NCI-H748 (cell line): ENCODE measurements around the gene CSTB.
A peak's percentile ranks its signal among the peaks of the same experiment; 100 is the strongest.

Experiments used
- DNase-seq: peaks from one replicate; lab custom pipeline; 2025; ENCODE audit not compliant: unreplicated experiment; lab: John Stamatoyannopoulos, UW

Gene CSTB

DNA sequence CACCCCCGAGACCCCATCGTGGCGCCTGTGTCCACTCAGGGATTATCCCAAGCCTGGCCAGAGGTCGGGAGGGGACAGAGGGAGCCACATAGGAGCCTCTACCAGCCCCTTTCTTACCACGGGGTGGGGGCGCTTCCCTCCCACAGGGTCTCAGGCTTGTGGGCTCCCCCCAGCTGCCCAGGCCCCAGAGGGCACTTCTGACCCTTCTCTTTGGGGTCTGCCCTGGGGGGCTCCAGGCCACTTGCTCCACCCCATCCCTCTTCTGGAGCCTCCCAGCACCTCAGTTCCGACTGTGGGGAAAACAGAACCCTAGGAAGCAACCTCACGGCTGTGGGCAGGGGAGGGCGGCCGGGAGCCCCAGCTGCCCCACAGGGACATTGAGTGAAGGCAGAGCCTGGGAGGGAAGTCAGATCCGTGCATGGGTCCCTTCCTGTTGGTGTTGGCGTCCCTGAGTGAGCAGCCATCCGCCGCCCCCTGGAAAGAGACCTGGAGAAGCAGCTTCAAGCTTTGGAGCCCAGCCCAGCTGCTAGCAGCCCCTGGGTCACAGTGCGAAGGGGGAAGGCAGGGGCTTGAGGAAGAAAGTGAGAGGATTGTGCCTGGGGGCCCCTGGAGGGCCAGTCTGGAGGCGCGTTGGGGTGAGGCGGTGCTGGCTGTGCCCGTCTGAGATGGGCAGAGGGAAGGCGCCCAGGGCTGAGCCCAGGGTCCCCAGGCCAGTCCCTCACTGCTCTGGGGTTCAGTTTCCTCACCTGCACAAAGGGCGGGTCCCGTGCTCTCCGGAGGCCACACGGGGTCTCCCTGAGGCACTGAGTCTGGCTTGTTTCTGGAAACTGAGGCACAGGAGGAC, 35.4 kb upstream of the CSTB start:
- no peak for DNase-seq

GRCh38 chr21:43810505-43811261, 34.6 kb upstream of the CSTB start:
- DNase-seq = peak; percentile 73

GRCh38 chr21:43809853-43810504, 33.9 kb upstream of the CSTB start:
- no peak for DNase-seq

DNA sequence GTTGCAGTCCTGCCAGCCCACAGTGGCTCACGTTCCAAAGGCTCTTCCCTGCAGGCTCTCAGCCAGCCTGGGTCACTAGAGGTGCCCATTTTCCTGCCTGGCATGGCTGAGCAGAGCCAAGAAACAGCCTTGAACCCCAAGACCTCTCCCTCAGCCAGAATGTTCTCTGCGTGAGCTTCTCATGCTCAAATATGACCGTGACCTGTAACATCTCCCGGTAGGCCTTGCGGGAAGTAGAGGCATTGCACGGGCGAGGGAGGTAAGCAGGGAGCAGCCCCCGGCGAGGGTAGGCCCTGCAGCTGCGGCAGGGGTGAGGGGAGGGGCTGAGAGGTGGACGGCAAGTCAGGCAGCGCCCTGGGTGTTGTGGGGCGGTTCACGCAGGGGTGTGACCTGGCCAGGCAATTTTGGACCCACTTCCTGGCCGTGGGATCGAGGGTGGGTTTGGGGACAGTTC, 33.3 kb upstream of the CSTB start:
- DNase-seq = no peak

DNA sequence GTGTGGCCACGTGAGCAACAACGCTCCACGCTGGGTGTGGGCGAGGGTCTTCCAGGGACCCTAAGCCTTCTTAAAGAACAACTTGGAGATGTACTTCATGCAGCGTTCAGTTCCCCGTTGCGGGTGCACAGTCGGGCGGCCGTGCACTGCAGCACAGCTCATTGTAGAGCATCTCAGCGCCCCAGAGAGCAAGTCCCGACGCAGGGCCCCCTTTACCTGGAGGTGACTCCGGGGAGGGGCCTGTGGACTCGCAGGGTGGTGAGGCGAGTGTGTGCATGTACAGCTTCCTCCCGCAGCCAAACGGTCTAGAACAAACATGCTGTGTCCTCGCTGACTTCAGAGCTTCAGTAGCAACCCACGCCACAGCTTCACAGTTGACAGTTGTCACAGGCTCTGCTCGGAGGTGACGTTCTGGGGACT, 32.7 kb upstream of the CSTB start:
- DNase-seq = no peak

DNA sequence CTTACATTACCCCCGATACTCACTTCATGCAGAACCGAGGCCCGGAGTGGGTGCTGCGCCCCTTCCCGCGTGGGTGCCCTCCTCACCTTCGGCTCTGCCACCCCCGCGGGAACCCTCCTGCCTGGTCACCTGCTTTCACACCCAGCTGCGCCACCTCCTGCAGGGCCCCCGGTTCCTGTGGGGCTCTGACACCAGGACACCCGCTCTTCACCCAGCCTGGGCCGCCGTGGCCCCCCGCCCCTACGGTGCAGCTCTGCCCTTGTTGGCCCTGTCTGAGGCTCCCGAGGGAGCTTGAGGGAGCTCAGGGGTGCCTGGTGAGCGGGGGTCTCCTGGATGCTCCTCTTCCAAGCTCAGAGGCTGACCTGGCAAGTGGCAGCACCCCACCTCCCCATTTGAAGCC, 32.3 kb upstream of the CSTB start:
- DNase-seq = no peak

GRCh38 chr21:43806017-43806710, 30.1 kb upstream of the CSTB start:
- DNase-seq = no peak

- no peak for DNase-seq
Observed at GRCh38 chr21:43805275-43805800, 29.2 kb upstream of the CSTB start.

- DNase-seq = no peak
Observed at GRCh38 chr21:43803558-43804300, 27.6 kb upstream of the CSTB start.

DNA sequence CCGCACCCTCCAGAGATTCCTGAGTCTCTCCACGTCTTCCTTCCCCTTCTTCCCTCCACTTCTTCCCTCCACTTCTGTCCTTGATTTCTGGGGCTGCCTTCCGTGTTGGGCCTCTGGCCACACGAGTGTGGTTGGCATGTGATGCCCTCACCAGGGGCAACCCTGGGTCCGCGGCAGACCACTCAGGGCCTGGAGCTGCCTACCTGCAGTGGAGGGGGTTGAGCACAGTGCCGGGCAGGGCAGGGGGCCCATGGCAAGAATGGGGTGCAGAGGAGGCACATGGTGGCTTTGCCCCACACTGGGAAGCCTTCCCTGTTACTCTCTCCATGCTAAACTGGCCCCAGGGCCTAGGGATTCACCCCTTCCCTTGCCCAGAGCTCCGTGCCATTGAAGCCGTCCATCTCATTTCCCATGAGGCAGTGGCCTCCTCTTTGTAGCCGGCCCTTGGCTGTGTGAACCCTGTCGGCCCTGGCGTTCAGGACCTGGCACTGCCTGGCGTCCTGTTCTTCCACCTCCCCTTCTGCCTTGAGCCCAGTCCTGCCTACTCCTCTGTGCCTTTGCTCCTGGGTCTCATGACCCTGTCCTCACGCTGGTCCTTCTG, 26.7 kb upstream of the CSTB start:
- no peak for DNase-seq

DNA sequence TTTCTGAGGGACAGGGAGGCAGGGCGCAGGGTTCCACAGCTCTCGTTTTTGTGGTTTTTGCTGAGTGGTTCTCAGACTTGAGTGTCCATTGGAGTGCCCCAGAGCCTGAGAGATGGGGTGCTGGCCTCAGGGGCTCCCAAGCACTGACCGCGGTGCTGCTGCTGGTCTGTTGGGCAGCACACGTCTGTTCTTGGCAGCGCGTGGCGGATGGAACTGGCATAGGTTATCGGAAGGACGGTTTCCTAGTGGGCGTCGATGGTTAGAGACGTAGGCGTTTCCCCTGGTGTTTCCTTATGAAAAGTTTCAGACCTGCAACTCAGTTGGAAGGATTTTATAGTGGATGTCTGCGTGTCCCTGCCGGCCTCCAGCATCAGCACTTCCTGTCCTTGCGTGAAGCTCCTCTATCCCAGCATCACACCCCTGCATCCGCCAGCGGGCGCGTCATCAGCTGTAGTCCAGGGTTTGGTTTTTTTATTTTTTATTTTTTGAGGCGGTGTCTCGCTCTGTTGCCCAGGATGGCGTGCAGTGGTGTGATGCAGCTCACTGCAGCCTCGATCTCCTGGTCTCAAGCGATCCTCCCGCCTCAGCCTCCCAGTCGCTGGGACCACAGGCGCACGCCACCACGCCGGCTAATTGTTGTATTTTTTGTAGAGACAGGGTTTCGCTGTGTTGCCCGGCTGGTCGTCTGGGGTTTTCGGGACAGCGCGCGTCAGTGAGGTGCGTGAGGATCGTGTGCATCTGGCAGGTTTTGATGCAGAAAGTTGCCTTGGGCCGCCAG, 25.1 kb upstream of the CSTB start:
- no peak for DNase-seq

- no peak for DNase-seq
Observed at GRCh38 chr21:43800566-43800965, 24.5 kb upstream of the CSTB start.

DNA sequence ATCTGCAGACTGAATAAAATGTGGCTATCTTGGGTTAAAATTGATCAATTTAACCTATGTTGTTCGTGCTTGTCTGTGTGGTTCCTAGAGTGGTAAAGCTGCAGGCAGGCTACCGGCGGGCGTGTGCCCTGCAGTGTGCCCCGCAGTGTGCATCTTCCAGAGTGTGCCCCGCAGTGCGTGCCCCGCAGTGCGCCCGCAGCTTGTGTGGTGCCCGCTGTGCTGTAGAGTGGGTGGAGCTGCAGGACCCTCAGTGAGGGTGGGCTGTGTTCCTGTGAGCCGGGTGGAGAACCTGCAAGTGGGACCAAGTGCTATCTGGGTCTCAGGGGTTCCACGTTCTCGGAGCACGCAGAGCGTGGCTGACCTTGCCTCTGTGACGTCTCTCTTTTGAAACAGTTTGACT, 24.0 kb upstream of the CSTB start:
- no peak for DNase-seq

DNA sequence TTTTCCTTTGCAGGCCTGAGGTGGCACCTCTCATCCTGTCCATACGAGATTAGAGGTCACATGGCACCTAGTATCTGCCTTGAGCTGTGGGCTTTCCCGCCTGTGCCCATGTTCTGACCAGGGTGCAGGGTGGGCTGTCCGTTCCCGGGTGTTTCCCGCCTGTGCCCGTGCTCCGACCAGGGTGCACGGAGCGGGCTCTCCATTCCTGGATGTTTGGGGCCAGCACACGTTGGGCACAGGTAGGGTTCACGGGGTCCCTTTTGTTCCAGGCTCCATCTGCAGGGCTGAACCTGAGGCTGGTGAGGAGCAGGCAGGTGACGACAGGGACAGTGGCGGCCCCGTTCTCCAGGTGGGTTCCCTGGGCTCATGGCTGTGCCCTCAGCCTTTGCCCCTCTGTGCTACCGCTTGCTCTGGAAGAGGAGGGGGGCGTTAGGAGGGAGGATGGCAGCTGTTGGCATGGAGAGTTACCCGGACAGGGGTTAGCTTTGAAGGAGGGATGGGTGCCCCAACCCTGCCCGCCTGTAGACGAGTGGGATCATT, 23.3 kb upstream of the CSTB start:
- no peak for DNase-seq

GRCh38 chr21:43797925-43798715, 22.0 kb upstream of the CSTB start:
- DNase-seq = no peak

GRCh38 chr21:43797415-43797814, 21.3 kb upstream of the CSTB start:
- no peak for DNase-seq

GRCh38 chr21:43794857-43795256, 18.7 kb upstream of the CSTB start:
- DNase-seq = no peak

- DNase-seq = no peak
Observed at GRCh38 chr21:43794311-43794710, 18.2 kb upstream of the CSTB start.
